Stimulated activated CD8-positive, alpha-beta memory T cell treated with anti-CD3 and anti-CD28 coated beads, Interleukin-12 subunit alpha, Interleukin-12 subunit beta, amount 100 ng/mL, for 24 hours (primary cell): Measurements from ENCODE around the gene KCNH8.

Experiments used
- DNase-seq: peaks from one replicate; pipeline ENCODE4 v3.0.0-alpha.2; 2020; ENCODE audit errors: extremely low read depth

The KCNH8 gene

GRCh38 chr3:19364148-19364547, 215.8 kb downstream of the KCNH8 start:
- no peak for DNase-seq

DNA sequence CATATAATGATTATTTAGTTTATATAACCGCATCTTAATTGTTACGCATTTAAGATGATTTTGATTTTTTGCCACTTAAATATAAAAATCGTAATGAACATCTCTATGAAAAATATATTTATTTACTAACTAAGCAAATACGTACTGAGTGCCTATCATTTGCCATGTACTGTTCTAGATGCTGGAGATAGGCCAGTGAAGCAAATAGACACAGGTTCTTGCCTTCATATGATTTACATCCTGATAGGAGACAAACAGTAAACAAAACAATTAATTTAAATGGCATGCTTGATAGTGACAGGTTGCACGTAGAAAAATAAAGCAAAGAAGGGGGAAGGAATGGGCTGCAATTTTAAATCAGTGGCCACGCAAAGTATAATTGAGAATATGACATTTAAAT, 217.2 kb downstream of the KCNH8 start:
- no peak for DNase-seq

- no peak for DNase-seq
Measured at GRCh38 chr3:19384868-19385267, 236.6 kb downstream of the KCNH8 start.

- DNase-seq: no peak
Measured at GRCh38 chr3:19392150-19392549, 243.8 kb downstream of the KCNH8 start.

GRCh38 chr3:19394946-19395345, 246.6 kb downstream of the KCNH8 start:
- DNase-seq: no peak

DNA sequence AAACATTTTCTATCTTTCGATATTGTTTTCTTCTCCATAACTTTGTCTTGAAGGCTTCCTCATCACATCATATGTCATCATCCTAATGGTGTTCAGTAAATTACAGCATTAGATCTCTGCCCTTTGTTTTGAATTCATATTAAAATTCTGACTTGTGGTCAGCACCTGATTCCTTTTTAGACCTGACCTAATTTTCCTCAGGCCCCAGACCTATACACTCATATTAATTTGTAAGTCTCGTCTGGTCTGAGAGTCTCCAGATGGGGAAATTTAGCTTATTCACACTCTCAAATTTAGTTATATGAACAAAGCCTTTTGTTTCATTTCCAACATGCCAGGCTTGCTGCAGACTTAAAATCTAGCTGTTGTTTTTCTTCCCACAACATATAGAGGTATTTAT, 248.4 kb downstream of the KCNH8 start:
- DNase-seq: no peak

GRCh38 chr3:19399356-19399755, 251.0 kb downstream of the KCNH8 start:
- no peak for DNase-seq

DNA sequence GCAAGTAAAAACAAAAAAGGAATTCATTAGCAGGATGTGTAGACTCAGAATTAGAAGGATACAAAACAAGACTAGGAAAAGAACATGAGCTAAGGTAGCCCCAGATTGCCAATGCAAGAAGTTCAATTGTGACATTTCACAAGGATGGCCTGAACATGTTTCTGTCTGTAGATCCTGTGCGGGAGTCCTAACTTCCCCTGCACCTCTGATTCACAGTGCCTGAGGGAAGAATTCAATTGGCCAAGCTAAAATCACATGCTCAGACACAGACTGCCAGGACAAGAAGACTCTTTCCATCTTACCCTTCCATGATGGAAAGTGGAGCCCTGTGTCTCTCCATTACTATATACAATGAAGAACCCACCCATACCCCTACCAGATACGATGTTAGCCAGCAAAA, 251.5 kb downstream of the KCNH8 start:
- no peak for DNase-seq

GRCh38 chr3:19420159-19420558, 271.8 kb downstream of the KCNH8 start:
- no peak for DNase-seq

DNA sequence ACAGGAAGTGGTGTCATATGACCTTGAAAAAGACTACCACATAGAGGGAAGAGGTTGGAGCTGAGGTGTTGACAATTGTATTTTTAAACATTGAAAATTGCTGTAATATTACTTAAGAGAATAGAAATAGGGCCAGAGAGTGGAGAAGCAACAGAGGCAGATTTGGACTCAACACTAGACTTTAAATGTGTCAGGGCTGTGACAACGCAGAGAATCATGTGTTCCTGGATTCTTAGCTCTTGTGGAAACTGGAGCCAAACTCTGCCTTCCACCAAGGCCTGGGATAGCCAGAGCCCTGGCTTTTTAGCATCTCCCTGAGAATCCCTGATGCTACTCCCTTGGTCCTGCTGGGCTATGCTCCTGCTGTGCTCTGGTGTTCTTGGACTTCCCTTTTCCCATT, 277.5 kb downstream of the KCNH8 start:
- DNase-seq: no peak

- DNase-seq: no peak
Measured at GRCh38 chr3:19427422-19428149, 279.3 kb downstream of the KCNH8 start.

- no peak for DNase-seq
Measured at GRCh38 chr3:19428729-19429128, 280.4 kb downstream of the KCNH8 start.

GRCh38 chr3:19432669-19433068, 284.4 kb downstream of the KCNH8 start:
- DNase-seq: no peak

DNA sequence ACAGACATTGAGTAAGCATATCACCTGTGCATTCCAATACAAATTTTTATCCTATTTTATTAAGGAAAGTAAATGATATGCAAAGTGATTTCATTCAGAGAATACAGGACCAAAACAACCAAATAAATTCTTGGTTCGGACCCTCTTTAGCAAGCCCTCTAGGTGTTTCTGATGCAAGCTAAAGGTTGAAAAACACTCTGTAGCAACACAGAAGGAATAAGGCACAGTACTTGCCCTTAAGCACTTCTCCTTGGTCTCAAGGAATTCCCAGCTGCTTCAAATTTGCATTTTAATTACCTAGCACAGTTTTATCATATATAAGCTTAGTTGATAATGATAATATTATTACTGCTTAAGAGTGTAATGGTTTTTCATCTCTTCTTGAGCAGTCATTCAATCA, 288.4 kb downstream of the KCNH8 start:
- DNase-seq: no peak

DNA sequence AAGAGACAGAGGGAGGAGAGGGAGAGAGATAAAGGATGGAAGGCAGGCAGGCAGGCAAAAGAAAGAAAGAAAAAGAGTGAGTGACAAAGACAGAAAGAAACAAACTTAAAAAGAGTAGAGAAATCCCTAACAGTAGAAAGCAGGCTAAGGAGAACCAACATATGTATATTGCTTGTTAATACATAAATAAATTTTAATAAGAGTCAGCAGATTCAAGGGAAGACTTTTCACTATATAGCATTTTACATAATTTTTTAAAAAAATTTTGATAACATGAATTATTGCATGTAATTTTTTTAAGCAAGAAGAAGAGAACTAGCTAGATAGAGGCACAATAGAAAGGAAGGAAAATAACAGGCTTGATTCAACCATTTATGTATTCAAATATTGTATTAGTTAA, 291.6 kb downstream of the KCNH8 start:
- no peak for DNase-seq

DNA sequence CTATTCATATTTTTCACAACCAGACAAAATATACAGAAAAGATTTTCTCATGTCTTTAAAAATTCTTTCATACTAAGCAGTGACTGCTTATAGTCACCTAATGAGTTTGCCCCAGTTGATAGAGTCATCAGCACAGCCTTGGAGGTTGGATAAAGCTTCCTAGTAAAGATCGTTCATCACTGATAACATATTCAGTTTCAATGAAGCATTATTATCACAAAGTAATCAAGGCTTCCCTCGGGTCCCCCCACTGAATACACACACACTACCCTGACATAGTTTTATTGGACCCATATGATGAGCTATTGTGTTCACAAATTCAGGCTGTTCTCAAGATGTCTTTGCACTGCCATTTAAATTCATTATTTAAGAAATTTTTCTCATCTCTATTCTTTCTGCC, 297.8 kb downstream of the KCNH8 start:
- DNase-seq: no peak

DNA sequence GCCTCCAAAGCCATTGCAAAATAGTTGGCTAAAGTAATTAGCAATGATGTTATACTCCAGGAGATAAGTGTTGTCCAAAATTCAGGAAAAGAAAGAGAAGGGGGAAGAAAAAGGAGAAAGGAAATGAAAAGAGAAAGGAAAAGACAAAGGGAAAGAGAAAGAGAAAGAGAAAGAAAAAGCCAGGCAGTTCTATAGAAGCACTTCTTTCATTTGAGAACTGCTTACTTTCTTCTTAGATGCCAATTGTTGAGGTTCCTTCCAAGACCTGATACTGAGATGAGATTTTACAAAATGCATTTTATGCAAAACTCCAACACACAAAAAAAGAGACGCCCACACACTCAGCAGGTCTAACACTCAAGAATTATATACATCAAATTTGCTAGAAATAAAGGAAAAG, 298.4 kb downstream of the KCNH8 start:
- no peak for DNase-seq

- no peak for DNase-seq
Measured at GRCh38 chr3:19455546-19455945, 307.2 kb downstream of the KCNH8 start.

GRCh38 chr3:19456738-19457137, 308.4 kb downstream of the KCNH8 start:
- no peak for DNase-seq

- no peak for DNase-seq
Measured at GRCh38 chr3:19457449-19457848, 309.1 kb downstream of the KCNH8 start.

GRCh38 chr3:19467761-19468160, 319.5 kb downstream of the KCNH8 start:
- no peak for DNase-seq

- DNase-seq: no peak
Measured at GRCh38 chr3:19471138-19471537, 322.8 kb downstream of the KCNH8 start.

DNA sequence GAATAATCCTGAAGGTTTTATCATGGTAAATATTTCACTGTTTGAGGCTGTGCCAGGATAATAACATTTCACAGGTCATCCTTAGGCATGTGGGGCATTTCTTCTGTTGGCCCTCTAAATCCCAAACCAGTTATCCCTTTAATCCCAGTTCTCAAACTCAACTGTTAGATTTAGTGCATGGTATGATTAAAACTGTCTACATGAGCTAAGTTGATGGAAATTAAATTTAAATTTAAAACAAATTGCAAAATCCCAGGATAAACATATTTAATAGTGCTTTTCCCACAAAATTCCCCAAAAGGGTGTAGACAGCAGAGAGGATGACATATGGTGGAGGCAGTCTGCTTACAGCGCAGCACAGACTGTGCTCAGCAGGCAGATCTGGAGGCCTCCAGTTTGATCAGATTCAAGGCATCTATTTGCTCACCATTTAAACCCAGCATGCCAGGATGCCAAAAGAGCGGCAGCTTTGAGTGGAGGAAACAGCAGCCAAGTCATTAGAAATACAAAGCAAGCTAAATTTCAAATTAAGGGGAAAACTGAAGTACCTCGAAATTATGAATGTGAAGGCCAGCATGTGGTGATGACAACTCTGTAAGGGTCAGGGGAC, 325.8 kb downstream of the KCNH8 start:
- DNase-seq: no peak

GRCh38 chr3:19476281-19476680, 328.0 kb downstream of the KCNH8 start:
- DNase-seq: no peak
